GM18508 (cell line): ENCODE data around the gene SLC4A5.

Source experiments
- ATAC-seq: cut with Tn5 transposase; IDR thresholded peaks from one replicate; pipeline ENCODE4 v1.9.1; 2021; ENCODE audit warnings: moderate number of reproducible peaks; ENCODE audit not compliant: insufficient read depth, unreplicated experiment

The SLC4A5 gene

GRCh38 chr2:74343316-74343715 is at the start of gene SLC4A5:
Gene SLC4A5 (minus strand): TSS chr2:74343416. CDS start chr2:74315023, 28,393 bp downstream.
- ATAC-seq = no peak

- no peak for ATAC-seq
Observed at GRCh38 chr2:74392449-74392743, 49.2 kb upstream of the SLC4A5 start.

- ATAC-seq = no peak
Observed at GRCh38 chr2:74391580-74392448, 48.6 kb upstream of the SLC4A5 start.

GRCh38 chr2:74391209-74391579 is 48.0 kb upstream of the SLC4A5 start:
- no peak for ATAC-seq

GRCh38 chr2:74390606-74391005 is 47.4 kb upstream of the SLC4A5 start:
- no peak for ATAC-seq

- no peak for ATAC-seq
Observed at GRCh38 chr2:74387346-74387745, 44.1 kb upstream of the SLC4A5 start.

GRCh38 chr2:74385396-74385795 is 42.2 kb upstream of the SLC4A5 start:
- no peak for ATAC-seq

GRCh38 chr2:74384051-74384450 is 40.8 kb upstream of the SLC4A5 start:
- ATAC-seq = no peak

- ATAC-seq = no peak
Observed at GRCh38 chr2:74383254-74383653, 40.0 kb upstream of the SLC4A5 start.

GRCh38 chr2:74381751-74382150 is 38.5 kb upstream of the SLC4A5 start:
- ATAC-seq = no peak

- ATAC-seq = no peak
Observed at GRCh38 chr2:74379851-74380789, 36.9 kb upstream of the SLC4A5 start, which contains the start of gene DCTN1. Gene DCTN1 (minus strand): TSS chr2:74380311. CDS start chr2:74380037, 274 bp downstream.

- no peak for ATAC-seq
Observed at GRCh38 chr2:74378007-74378406, 34.8 kb upstream of the SLC4A5 start.

- no peak for ATAC-seq
Observed at GRCh38 chr2:74375838-74376237, 32.6 kb upstream of the SLC4A5 start.

GRCh38 chr2:74374509-74375205 is 31.4 kb upstream of the SLC4A5 start:
- ATAC-seq = no peak

- no peak for ATAC-seq
Observed at GRCh38 chr2:74373985-74374384, 30.8 kb upstream of the SLC4A5 start.

- ATAC-seq = no peak
Observed at GRCh38 chr2:74373221-74373676, 30.0 kb upstream of the SLC4A5 start.

GRCh38 chr2:74372674-74373073 is 29.5 kb upstream of the SLC4A5 start:
- ATAC-seq = no peak

- no peak for ATAC-seq
Observed at GRCh38 chr2:74371421-74371820, 28.2 kb upstream of the SLC4A5 start.

- ATAC-seq = no peak
Observed at GRCh38 chr2:74369976-74370375, 26.8 kb upstream of the SLC4A5 start.

- ATAC-seq = no peak
Observed at GRCh38 chr2:74368499-74368898, 25.3 kb upstream of the SLC4A5 start.

- no peak for ATAC-seq
Observed at GRCh38 chr2:74367789-74368188, 24.6 kb upstream of the SLC4A5 start.
